HCT116 (cell line): Measurements from ENCODE around the gene MAOB. TPM values are rescaled to one million over a fixed set of nuclear protein-coding genes. Genes with fewer than 3 reads are reported as not detected.

Experiments
- ATAC-seq: fragments of 200-7000 bp; cut with Tn5 transposase; 2 replicates; pipeline ENCODE4 v1.9.1; 2020; ENCODE audit warnings: mild to moderate bottlenecking, moderate library complexity
- BruUV-seq: library from RNA; stranded (reverse); fragments of 400-500 nt; replicated peaks from 2 replicates; lab custom pipeline; 2021; lab: Mats Ljungman, UMichigan
- CTCF ChIA-PET: fragments of 300-600 bp; sonication (Branson Sonifier 250); formaldehyde crosslinking; loops from one replicate; lab custom pipeline; 2021; ENCODE audit warnings: antibody characterized with exemption; lab: Charles Lee
- POLR2A ChIA-PET: fragments of 300-600, 350-600 bp; sonication (Branson Sonifier 250); formaldehyde crosslinking; loops from one replicate; lab custom pipeline; 2021; ENCODE audit warnings: antibody characterized with exemption; lab: Charles Lee
- RAD21 ChIA-PET, 2 experiments: fragments of 300-600 bp; sonication (Branson Sonifier 250); formaldehyde crosslinking; loops; one replicate each; lab custom pipeline; 2023; ENCODE audit warnings: low total read pairs in 2 of 2; ENCODE audit not compliant: uncharacterized antibody in 2 of 2, unreplicated experiment in 2 of 2, low non-redundant PET in 1 of 2; lab: Charles Lee
- DNase-seq: peaks from one replicate; pipeline ENCODE4 v3.0.0-alpha.2; 2010; ENCODE audit warnings: low read depth, low spot score
- H2AFZ ChIP-seq: fragments of 200-600 bp; shearing (Covaris generic), sonication (generic); 2 replicates; pipeline ENCODE4 v1.6.1; 2017; ENCODE audit warnings: low read depth, mixed run types, mixed read lengths, antibody characterized with exemption, low read length; ENCODE audit not compliant: poor library complexity, severe bottlenecking
- H3K27ac ChIP-seq: 2 replicates; pipeline ENCODE4 v1.5.1; 2012; ENCODE audit warnings: low read depth, low read length
- H3K27me3 ChIP-seq: fragments of 200-600 bp; sonication (generic); 2 replicates; pipeline ENCODE4 v1.6.1; 2016; ENCODE audit warnings: mixed run types, low read length, mixed read lengths; ENCODE audit not compliant: insufficient read depth
- H3K36me3 ChIP-seq, 2 experiments: fragments of 200-500 bp in 1 of 2; fragments of 200-600 bp in 1 of 2; sonication (Bioruptor generic) in 1 of 2; sonication (generic) in 1 of 2; 2 replicates each; pipeline versions ENCODE4 v1.5.1 to v1.6.1; 2014 to 2016; ENCODE audit warnings: low read length in 2 of 2, inconsistent platforms in 1 of 2, mixed read lengths in 1 of 2, mixed run types in 1 of 2; ENCODE audit not compliant: insufficient read depth in 2 of 2, control insufficient read depth in 1 of 2
- H3K4me1 ChIP-seq, 2 experiments: fragments of 200-600 bp in 1 of 2; sonication (generic) in 1 of 2; 2 replicates each; pipeline versions ENCODE4 v1.5.1 to v1.6.1; 2012 to 2017; ENCODE audit warnings: low read length in 2 of 2, inconsistent platforms in 1 of 2, mild to moderate bottlenecking in 1 of 2, mixed read lengths in 1 of 2, mixed run types in 1 of 2, moderate library complexity in 1 of 2; ENCODE audit not compliant: insufficient read depth in 2 of 2, control insufficient read depth in 1 of 2
- H3K4me2 ChIP-seq: fragments of 200-600 bp; sonication (generic); 2 replicates; pipeline ENCODE4 v1.6.1; 2017; ENCODE audit warnings: mixed run types, low read length, mixed read lengths
- H3K4me3 ChIP-seq, 2 experiments: fragments of 200-600 bp in 1 of 2; sonication (generic) in 1 of 2; replicated peaks in 1 of 2; 2 replicates each; pipeline ENCODE4 v1.5.1; 2011 to 2016; ENCODE audit warnings: low read length in 2 of 2, control low read depth in 1 of 2, low read depth in 1 of 2, mild to moderate bottlenecking in 1 of 2, mixed read lengths in 1 of 2, mixed run types in 1 of 2
- H3K79me2 ChIP-seq: fragments of 200-600 bp; sonication (generic); 2 replicates; pipeline ENCODE4 v1.6.1; 2017; ENCODE audit warnings: mild to moderate bottlenecking, mixed run types, low read length, moderate library complexity, mixed read lengths; ENCODE audit not compliant: insufficient read depth
- H3K9ac ChIP-seq: fragments of 200-600 bp; sonication (generic); 2 replicates; pipeline ENCODE4 v1.6.1; 2016; ENCODE audit warnings: low read length, mixed read lengths
- H3K9me2 ChIP-seq: fragments of 200-600 bp; sonication (generic), shearing (Covaris generic); 2 replicates; pipeline ENCODE4 v1.6.1; 2017; ENCODE audit warnings: mixed run types, mild to moderate bottlenecking, moderate library complexity; ENCODE audit not compliant: insufficient read depth
- H3K9me3 ChIP-seq, 2 experiments: fragments of 200-500 bp in 1 of 2; fragments of 200-600 bp in 1 of 2; sonication (Bioruptor generic) in 1 of 2; sonication (generic) in 1 of 2; 2 replicates each; pipeline ENCODE4 v1.6.1; 2014 to 2017; ENCODE audit warnings: low read length in 2 of 2, mixed read lengths in 2 of 2, inconsistent platforms in 1 of 2, low read depth in 1 of 2, mild to moderate bottlenecking in 1 of 2, mixed run types in 1 of 2, moderate library complexity in 1 of 2; ENCODE audit not compliant: control insufficient read depth in 1 of 2, insufficient read depth in 1 of 2
- H4K20me1 ChIP-seq: fragments of 200-600 bp; sonication (generic), shearing (Covaris generic); 2 replicates; pipeline ENCODE4 v1.6.1; 2017; ENCODE audit warnings: mixed run types, mild to moderate bottlenecking, moderate library complexity; ENCODE audit not compliant: insufficient read depth
- ATF3 ChIP-seq: IDR thresholded peaks from 2 replicates; pipeline ENCODE4 v1.6.1; 2012
- CBX3 ChIP-seq: IDR thresholded peaks from 2 replicates; pipeline ENCODE4 v1.6.1; 2012; ENCODE audit warnings: low read depth
- CEBPB ChIP-seq: IDR thresholded peaks from 2 replicates; pipeline ENCODE4 v1.6.1; 2012; ENCODE audit warnings: low read depth
- CTCF ChIP-seq, 3 experiments: fragments of 200-600 bp in 1 of 3; sonication (generic) in 1 of 3; IDR thresholded peaks in 2 of 3; conservative IDR thresholded peaks in 1 of 3; 2 replicates each; pipeline ENCODE4 v1.5.1; 2012 to 2017; ENCODE audit warnings: low read depth in 2 of 3, low read length in 2 of 3, antibody characterized with exemption in 1 of 3, borderline replicate concordance in 1 of 3, control low read depth in 1 of 3, mild to moderate bottlenecking in 1 of 3, mixed read lengths in 1 of 3, mixed run types in 1 of 3, moderate library complexity in 1 of 3; ENCODE audit not compliant: insufficient read depth in 1 of 3
- EGR1 ChIP-seq: IDR thresholded peaks from 2 replicates; pipeline ENCODE4 v1.6.1; 2012; ENCODE audit warnings: low read depth
- ELF1 ChIP-seq: IDR thresholded peaks from 2 replicates; pipeline ENCODE4 v1.6.1; 2012; ENCODE audit warnings: low read depth, borderline replicate concordance
- EZH2phosphoT487 ChIP-seq: fragments of 200-600 bp; IDR thresholded peaks from 2 replicates; pipeline ENCODE4 v1.6.1; 2018; ENCODE audit warnings: antibody characterized with exemption, borderline replicate concordance
- JUND ChIP-seq: IDR thresholded peaks from 2 replicates; pipeline ENCODE4 v1.6.1; 2012
- MAX ChIP-seq: IDR thresholded peaks from 2 replicates; pipeline ENCODE4 v1.6.1; 2012
- POLR2A ChIP-seq: IDR thresholded peaks from 2 replicates; pipeline ENCODE4 v1.7.0; 2011; ENCODE audit warnings: borderline replicate concordance; ENCODE audit not compliant: insufficient read depth, insufficient read length; ENCODE audit errors: extremely low read depth
- RAD21 ChIP-seq: IDR thresholded peaks from 2 replicates; pipeline ENCODE4 v1.6.1; 2012; ENCODE audit warnings: low read depth, mild to moderate bottlenecking
- SIN3A ChIP-seq: IDR thresholded peaks from 2 replicates; pipeline ENCODE4 v1.6.1; 2012; ENCODE audit warnings: low read depth
- SP1 ChIP-seq: IDR thresholded peaks from 2 replicates; pipeline ENCODE4 v1.6.1; 2012; ENCODE audit warnings: low read depth
- SRF ChIP-seq: IDR thresholded peaks from 2 replicates; pipeline ENCODE4 v1.6.1; 2012; ENCODE audit warnings: low read depth
- TCF7L2 ChIP-seq: IDR thresholded peaks from 2 replicates; pipeline ENCODE4 v1.7.0; 2011; ENCODE audit warnings: borderline replicate concordance, inconsistent platforms; ENCODE audit not compliant: insufficient read depth, insufficient read length; ENCODE audit errors: extremely low read depth
- YY1 ChIP-seq: IDR thresholded peaks from 2 replicates; pipeline ENCODE4 v1.6.1; 2011; ENCODE audit warnings: low read length, low read depth, moderate library complexity, mild to moderate bottlenecking; ENCODE audit not compliant: insufficient replicate concordance; ENCODE audit errors: extremely low read depth
- ZBTB33 ChIP-seq: IDR thresholded peaks from 2 replicates; pipeline ENCODE4 v1.6.1; 2011; ENCODE audit warnings: mild to moderate bottlenecking, low read length, moderate library complexity; ENCODE audit not compliant: insufficient replicate concordance; ENCODE audit errors: extremely low read depth
- ZFX ChIP-seq: fragments of 450-650 bp; IDR thresholded peaks from 2 replicates; pipeline ENCODE4 v1.6.1; 2017
- ZNF274 ChIP-seq: fragments of 200-500 bp; sonication (Bioruptor generic); IDR thresholded peaks from 2 replicates; pipeline ENCODE4 v1.6.1; 2014; ENCODE audit warnings: mild to moderate bottlenecking, low read depth, low read length, inconsistent platforms
- intact Hi-C: fragments of 100-400 bp; cut with micrococcal nuclease; formaldehyde crosslinking; loops from 2 replicates; pipeline ENCODE4 v1.10.0; 2022
- total RNA-seq: library from RNA; stranded (reverse); gene quantifications from one replicate; pipeline ENCODE4 v1.2.1, GENCODE V29; 2021; ENCODE audit not compliant: unreplicated experiment

Gene MAOB
- total RNA-seq, 1 experiment from 2014 or later = 28.2 TPM

- no peak for TF ChIP-seq ZBTB33
- TF ChIP-seq CEBPB = no peak
- TF ChIP-seq POLR2A = no peak
- no peak for TF ChIP-seq CTCF (IDR thresholded peaks at IDR 0.05 in 2 of 3, conservative IDR thresholded peaks at IDR 0.05 in 1 of 3; ENCODE audit: borderline replicate concordance in 1 of 3, insufficient read depth in 1 of 3, low read depth in 2 of 3, low read length in 2 of 3)
- no peak for TF ChIP-seq SIN3A
- no peak for TF ChIP-seq ATF3
- no peak for TF ChIP-seq ELF1
- no peak for TF ChIP-seq SRF
- no peak for TF ChIP-seq ZFX
- no peak for TF ChIP-seq EGR1
These were observed 46.7 kb downstream of the MAOB start (continued) for GRCh38 chrX:43835559-43835958.

- intact Hi-C loops = no loop called here
- Histone ChIP-seq H4K20me1 (no peaks in the 10 kb centered on the region), H3K9ac (no peak overlapping the region), H3K27ac (no peak overlapping the region), H3K79me2 (no peaks in the 10 kb centered on the region), H3K36me3 (no peaks in the 10 kb centered on the region), H3K4me2 (no peak overlapping the region), H3K4me1 (no peaks in the 10 kb centered on the region), H3K9me3 (no peaks in the 10 kb centered on the region), H3K27me3 (no peaks in the 10 kb centered on the region), H3K9me2 (no peaks in the 10 kb centered on the region), H2AFZ (no peak overlapping the region), H3K4me3 (no peak overlapping the region)
- ChIA-PET RAD21 (no interaction called here), CTCF (no interaction called here), POLR2A (no interaction called here)
- ATAC-seq (no peak), DNase-seq (no peak)
- no TSS peak for BruUV-seq
- TF ChIP-seq POLR2A (no peak), ZNF274 (no peak), TCF7L2 (no peak), EZH2phosphoT487 (no peak), SRF (no peak), RAD21 (no peak), MAX (no peak), SIN3A (no peak), EGR1 (no peak), YY1 (no peak), ZFX (no peak), CBX3 (no peak), ATF3 (no peak), SP1 (no peak), ELF1 (no peak), JUND (no peak)
These were observed 54.5 kb downstream of the MAOB start for GRCh38 chrX:43827791-43828190.
